Endodermal cell (in vitro differentiated cells): ENCODE results near the gene TAPBPL. TPM values are rescaled to one million over a fixed set of nuclear protein-coding genes. Genes with fewer than 3 reads are reported as not detected.

Experiments used
- DNase-seq: peaks from one replicate; pipeline ENCODE4 v3.0.0-alpha.2; 2017
- H3K27ac ChIP-seq: 2 replicates; pipeline ENCODE4 v1.5.1; 2013; ENCODE audit warnings: mild to moderate bottlenecking, low read depth, low read length, moderate library complexity
- H3K27me3 ChIP-seq: 2 replicates; pipeline ENCODE4 v1.6.1; 2013; ENCODE audit warnings: mild to moderate bottlenecking, low read length, moderate library complexity; ENCODE audit not compliant: insufficient read depth, control insufficient read depth, poor library complexity, severe bottlenecking
- H3K36me3 ChIP-seq: 2 replicates; pipeline ENCODE4 v1.7.0; 2013; ENCODE audit warnings: mild to moderate bottlenecking, low read length, moderate library complexity; ENCODE audit not compliant: control insufficient read depth, insufficient read depth
- H3K4me1 ChIP-seq: one replicate; pipeline ENCODE4 v1.7.0; 2013; ENCODE audit warnings: low read length; ENCODE audit not compliant: control insufficient read depth, insufficient read depth
- H3K4me3 ChIP-seq: 2 replicates; pipeline ENCODE4 v1.5.1; 2013; ENCODE audit warnings: mild to moderate bottlenecking, low read length, moderate library complexity
- H3K9ac ChIP-seq: 2 replicates; pipeline ENCODE4 v1.6.1; 2013; ENCODE audit warnings: mild to moderate bottlenecking, low read length, moderate library complexity; ENCODE audit not compliant: poor library complexity, severe bottlenecking; ENCODE audit errors: extremely low read depth
- H3K9me3 ChIP-seq: 2 replicates; pipeline ENCODE4 v1.6.1; 2013; ENCODE audit warnings: mild to moderate bottlenecking, low read length, moderate library complexity; ENCODE audit not compliant: control insufficient read depth
- H3K27ac Mint-ChIP-seq: 2 replicates; pipeline ENCODE4 v1.8.0; 2020; ENCODE audit warnings: mixed read lengths
- H3K27me3 Mint-ChIP-seq: 2 replicates; pipeline ENCODE4 v1.8.0; 2021; ENCODE audit warnings: mild to moderate bottlenecking, mixed read lengths; ENCODE audit not compliant: insufficient read depth
- H3K36me3 Mint-ChIP-seq: 2 replicates; pipeline ENCODE4 v1.8.0; 2020; ENCODE audit warnings: low read depth, mixed read lengths
- H3K4me1 Mint-ChIP-seq: 2 replicates; pipeline ENCODE4 v1.8.0; 2020; ENCODE audit warnings: mixed read lengths
- H3K4me3 Mint-ChIP-seq: 2 replicates; pipeline ENCODE4 v1.8.0; 2020; ENCODE audit warnings: mild to moderate bottlenecking, moderate library complexity, mixed read lengths
- H3K9me3 Mint-ChIP-seq: 2 replicates; pipeline ENCODE4 v1.8.0; 2020; ENCODE audit warnings: mild to moderate bottlenecking, mixed read lengths
- WGBS, 2 experiments: methylation state at CpG; one replicate each; pipeline versions ENCODE4 v1.1.5 to v1.1.7; 2013; ENCODE audit warnings: missing lambda C conversion rate in 2 of 2, mixed read lengths in 1 of 2; ENCODE audit not compliant: insufficient coverage in 1 of 2, insufficient read length in 1 of 2; 5-methylcytosine and 5-hydroxymethylcytosine counted together
- total RNA-seq, 2 donors: library from RNA; stranded (reverse); fragmentation: NEBNext Ultra II Directional in 1 of 2; extraction: Animal tissue kit (Norgen Biotek cat#: 25700) in 1 of 2; gene quantifications; 2 replicates in 1 of 2; 3 replicates in 1 of 2; pipeline ENCODE4 v1.2.1, GENCODE V29; 2021
- TF ChIP-seq, protein P1 (sequence below): fragments of 200-600 bp; sonication (generic); conservative IDR thresholded peaks from 2 replicates; pipeline ENCODE4 v1.5.0; 2021; ENCODE audit warnings: antibody characterized with exemption, mild to moderate bottlenecking

TAPBPL gene
- total RNA-seq, 2 donors from 2014 or later, result 0.55 to 1.4 TPM

DNA sequence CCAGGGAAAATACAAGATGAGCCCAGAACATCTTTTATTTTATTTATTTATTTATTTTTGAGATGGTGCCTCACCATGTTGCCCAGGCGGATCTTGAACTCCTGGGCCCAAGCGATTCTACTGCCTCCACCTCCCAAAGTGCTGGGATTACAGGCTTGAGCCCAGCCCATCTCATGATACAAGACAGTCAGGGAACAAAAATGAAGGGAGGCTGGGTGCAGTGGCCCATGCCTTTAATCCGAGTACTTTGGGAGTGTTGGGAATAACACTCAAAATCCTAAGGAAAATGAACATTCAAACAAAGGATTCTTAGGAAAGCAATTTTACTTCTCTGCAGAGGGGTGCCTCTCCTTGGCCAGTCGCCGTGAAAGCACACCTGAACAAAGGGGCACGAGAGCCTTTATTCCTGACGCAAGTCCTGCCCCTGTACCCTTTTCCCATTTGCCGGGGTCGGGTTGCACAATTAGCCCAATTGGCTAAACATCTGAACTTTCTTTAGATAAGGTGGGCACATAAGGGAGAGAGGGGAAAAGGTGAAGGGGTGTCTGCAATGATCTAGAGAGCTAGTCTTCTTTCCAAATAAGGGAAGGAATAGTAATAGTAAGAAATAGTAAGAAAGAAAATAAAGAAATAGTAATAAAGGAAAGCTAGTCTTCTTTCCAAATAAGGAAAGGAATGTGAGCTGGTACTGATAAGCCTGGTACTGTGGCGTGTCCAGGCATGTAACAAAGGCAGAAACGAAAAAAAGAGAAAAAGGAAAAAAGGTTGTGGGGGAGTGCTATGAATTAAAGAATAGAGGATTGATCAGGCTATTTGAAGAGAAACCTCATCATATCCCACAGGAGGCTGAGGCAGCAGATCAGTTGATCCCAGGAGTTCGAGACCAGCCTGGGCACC is 55.5 kb downstream of the TAPBPL start:
- H3K4me1 ChIP-seq, result no peaks in the 10 kb centered on the region
- H3K27me3 ChIP-seq, result no peaks in the 10 kb centered on the region
- no peak overlapping the region for H3K4me3 ChIP-seq
- no peaks in the 10 kb centered on the region for H3K27me3 Mint-ChIP-seq
- H3K27ac Mint-ChIP-seq, result peak overlapping the region; percentile 78
- H3K4me1 Mint-ChIP-seq, result peaks cover 18% of the 10 kb centered on the region
- H3K9me3 Mint-ChIP-seq, result no peaks in the 10 kb centered on the region
- DNase-seq, result peak; percentile 77
- H3K9me3 ChIP-seq, result no peaks in the 10 kb centered on the region
- no peak overlapping the region for H3K27ac ChIP-seq
- H3K9ac ChIP-seq, result no peak overlapping the region
- H3K4me3 Mint-ChIP-seq, result no peak overlapping the region
- WGBS, 2 experiments, result 88 to 91% methylated on average over 11 to 12 of the region's 12 CpGs
- TF ChIP-seq, protein P1, sequence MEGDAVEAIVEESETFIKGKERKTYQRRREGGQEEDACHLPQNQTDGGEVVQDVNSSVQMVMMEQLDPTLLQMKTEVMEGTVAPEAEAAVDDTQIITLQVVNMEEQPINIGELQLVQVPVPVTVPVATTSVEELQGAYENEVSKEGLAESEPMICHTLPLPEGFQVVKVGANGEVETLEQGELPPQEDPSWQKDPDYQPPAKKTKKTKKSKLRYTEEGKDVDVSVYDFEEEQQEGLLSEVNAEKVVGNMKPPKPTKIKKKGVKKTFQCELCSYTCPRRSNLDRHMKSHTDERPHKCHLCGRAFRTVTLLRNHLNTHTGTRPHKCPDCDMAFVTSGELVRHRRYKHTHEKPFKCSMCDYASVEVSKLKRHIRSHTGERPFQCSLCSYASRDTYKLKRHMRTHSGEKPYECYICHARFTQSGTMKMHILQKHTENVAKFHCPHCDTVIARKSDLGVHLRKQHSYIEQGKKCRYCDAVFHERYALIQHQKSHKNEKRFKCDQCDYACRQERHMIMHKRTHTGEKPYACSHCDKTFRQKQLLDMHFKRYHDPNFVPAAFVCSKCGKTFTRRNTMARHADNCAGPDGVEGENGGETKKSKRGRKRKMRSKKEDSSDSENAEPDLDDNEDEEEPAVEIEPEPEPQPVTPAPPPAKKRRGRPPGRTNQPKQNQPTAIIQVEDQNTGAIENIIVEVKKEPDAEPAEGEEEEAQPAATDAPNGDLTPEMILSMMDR, result no peak
- peaks cover 49% of the 10 kb centered on the region for H3K36me3 Mint-ChIP-seq
- H3K36me3 ChIP-seq, result peaks cover 49% of the 10 kb centered on the region

DNA sequence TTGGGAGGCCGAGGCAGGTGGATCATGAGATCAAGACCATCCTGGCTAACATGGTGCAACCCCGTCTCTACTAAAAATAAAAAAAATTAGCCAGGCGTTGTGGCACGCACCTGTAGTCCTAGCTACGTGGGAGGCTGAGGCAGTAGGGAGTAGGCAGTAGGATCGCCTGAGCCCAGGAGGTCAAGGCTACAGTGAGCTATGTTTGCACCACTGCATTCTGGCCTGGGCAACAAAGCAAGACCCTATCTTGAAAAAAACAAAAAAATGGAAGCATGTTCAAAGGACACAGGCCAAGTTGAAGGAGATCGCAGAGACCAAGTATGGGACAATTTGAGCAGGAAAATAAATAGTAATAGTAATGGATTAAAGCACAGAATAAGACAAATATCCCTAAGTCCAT is 56.2 kb downstream of the TAPBPL start:
- H3K4me1 Mint-ChIP-seq, result peaks cover 18% of the 10 kb centered on the region
- TF ChIP-seq, protein P1, result no peak
- no peaks in the 10 kb centered on the region for H3K4me1 ChIP-seq
- no peaks in the 10 kb centered on the region for H3K27me3 ChIP-seq
- H3K4me3 ChIP-seq, result no peak overlapping the region
- H3K27ac ChIP-seq, result no peak overlapping the region
- H3K27ac Mint-ChIP-seq, result no peak overlapping the region
- no peak overlapping the region for H3K4me3 Mint-ChIP-seq
- no peaks in the 10 kb centered on the region for H3K27me3 Mint-ChIP-seq
- H3K36me3 Mint-ChIP-seq, result peaks cover 54% of the 10 kb centered on the region
- no peak overlapping the region for H3K9ac ChIP-seq
- no peak for DNase-seq
- peaks cover 54% of the 10 kb centered on the region for H3K36me3 ChIP-seq
- H3K9me3 Mint-ChIP-seq, result no peaks in the 10 kb centered on the region
- H3K9me3 ChIP-seq, result no peaks in the 10 kb centered on the region
- WGBS, 2 experiments, result 72 to 79% methylated on average over 5 to 7 of the region's 7 CpGs

Other genes starting within 250 kb of the TAPBPL start
- 10 to 100 TPM; 24.8 to 37.2 TPM for gene PLEKHG6, start 141.4 kb upstream of the TAPBPL start, total RNA-seq
- gene TNFRSF1A, start 110.0 kb upstream of the TAPBPL start, total RNA-seq, result 10 to 100 TPM; 43.2 to 86.2 TPM
- 10 to 100 TPM; 32.1 to 87.7 TPM for gene SCNN1A, start 76.5 kb upstream of the TAPBPL start, total RNA-seq
- 1 to 10 TPM; 8.4 to 9.1 TPM for gene LTBR, start 67.9 kb upstream of the TAPBPL start, total RNA-seq
- gene CD27, start 7.1 kb upstream of the TAPBPL start, total RNA-seq, result under 1 TPM in 1 of 2 donors, not detected in 1; 0.44 TPM
- gene VAMP1, start 18.6 kb downstream of the TAPBPL start, total RNA-seq, result 10 to 100 TPM in 1 of 2 donors, 1 to 10 TPM in 1; 5.6 to 17.8 TPM
- 100 to 1,000 TPM; 196 to 450 TPM for gene MRPL51, start 41.2 kb downstream of the TAPBPL start, total RNA-seq
- 100 to 1,000 TPM in 1 of 2 donors, 10 to 100 TPM in 1; 90.3 to 150 TPM for gene NCAPD2, start 42.1 kb downstream of the TAPBPL start, total RNA-seq
- 1,000 to 10,000 TPM; 2,848 to 5,273 TPM for gene GAPDH, start 82.5 kb downstream of the TAPBPL start, total RNA-seq
- gene IFFO1, start 104.0 kb downstream of the TAPBPL start, total RNA-seq, result 10 to 100 TPM; 10.9 to 30.7 TPM
- gene NOP2, start 116.2 kb downstream of the TAPBPL start, total RNA-seq, result 100 to 1,000 TPM in 1 of 2 donors, 10 to 100 TPM in 1; 51.6 to 135 TPM
- gene CHD4, start 155.3 kb downstream of the TAPBPL start, total RNA-seq, result 100 to 1,000 TPM; 276 to 385 TPM
- gene LPAR5, start 183.9 kb downstream of the TAPBPL start, total RNA-seq, result under 1 TPM; 0.24 to 0.73 TPM
- gene ACRBP, start 195.4 kb downstream of the TAPBPL start, total RNA-seq, result 1 to 10 TPM; 1.9 to 3.9 TPM
- gene ING4, start 211.1 kb downstream of the TAPBPL start, total RNA-seq, result 10 to 100 TPM; 30.5 to 60.3 TPM
- 100 to 1,000 TPM in 1 of 2 donors, 10 to 100 TPM in 1; 74.4 to 146 TPM for gene ZNF384, start 237.3 kb downstream of the TAPBPL start, total RNA-seq
- 1 to 10 TPM; 2.6 to 7.1 TPM for gene PIANP, start 248.8 kb downstream of the TAPBPL start, total RNA-seq